DOHH2 (cell line): Measurements from ENCODE around the gene MSL2.

Experiments
- H3F3A ChIP-seq: fragments of 200-600 bp; sonication (generic), shearing (Covaris generic); 2 replicates; pipeline ENCODE4 v1.6.0; 2016; ENCODE audit warnings: antibody characterized with exemption, mild to moderate bottlenecking; ENCODE audit not compliant: control insufficient read depth, insufficient read depth
- H3K27ac ChIP-seq: fragments of 200-600 bp; sonication (generic); 2 replicates; pipeline ENCODE4 v1.5.1; 2014; ENCODE audit warnings: low read depth, mild to moderate bottlenecking, low read length, moderate library complexity
- H3K27me3 ChIP-seq: fragments of 200-600 bp; sonication (generic); 2 replicates; pipeline ENCODE4 v1.6.1; 2014; ENCODE audit warnings: mild to moderate bottlenecking, low read length, mixed read lengths; ENCODE audit not compliant: control insufficient read depth
- H3K36me3 ChIP-seq: fragments of 200-600 bp; sonication (generic); 2 replicates; pipeline ENCODE4 v1.6.1; 2014; ENCODE audit warnings: mild to moderate bottlenecking, low read length, moderate library complexity, mixed read lengths; ENCODE audit not compliant: control insufficient read depth
- H3K4me1 ChIP-seq: fragments of 200-600 bp; sonication (generic); 2 replicates; pipeline ENCODE4 v1.6.1; 2014; ENCODE audit warnings: mild to moderate bottlenecking, low read length, mixed read lengths; ENCODE audit not compliant: control insufficient read depth
- H3K4me2 ChIP-seq: fragments of 200-600 bp; sonication (generic); 2 replicates; pipeline ENCODE4 v1.6.0; 2014; ENCODE audit warnings: mild to moderate bottlenecking, low read length, moderate library complexity
- H3K4me3 ChIP-seq: fragments of 200-600 bp; sonication (generic); 2 replicates; pipeline ENCODE4 v1.5.1; 2014; ENCODE audit warnings: mild to moderate bottlenecking, low read length, mixed read lengths
- H3K79me2 ChIP-seq: fragments of 200-600 bp; sonication (generic); 2 replicates; pipeline ENCODE4 v1.6.1; 2014; ENCODE audit warnings: mild to moderate bottlenecking, low read length, mixed read lengths; ENCODE audit not compliant: control insufficient read depth
- H3K9me2 ChIP-seq: fragments of 200-600 bp; sonication (generic); replicated peaks from 2 replicates; pipeline ENCODE4 v1.6.1; 2014; ENCODE audit warnings: mild to moderate bottlenecking, low read length, mixed read lengths; ENCODE audit not compliant: control insufficient read depth
- H3K9me3 ChIP-seq: fragments of 200-600 bp; sonication (generic); 2 replicates; pipeline ENCODE4 v1.6.1; 2014; ENCODE audit warnings: antibody characterized with exemption, low read length, mixed read lengths; ENCODE audit not compliant: control insufficient read depth, insufficient read depth
- H4K20me1 ChIP-seq: fragments of 200-600 bp; sonication (generic); 2 replicates; pipeline ENCODE4 v1.6.0; 2014; ENCODE audit warnings: low read depth, mild to moderate bottlenecking, antibody characterized with exemption, low read length, moderate library complexity; ENCODE audit not compliant: control insufficient read depth, insufficient read depth
- CTCF ChIP-seq: fragments of 200-600 bp; sonication (generic); IDR thresholded peaks from one replicate; pipeline ENCODE4 v1.5.1; 2014; ENCODE audit warnings: antibody characterized with exemption, mild to moderate bottlenecking, low read depth, low read length; ENCODE audit not compliant: poor library complexity, severe bottlenecking
- EZH2phosphoT487 ChIP-seq: fragments of 200-600 bp; sonication (generic); IDR thresholded peaks from 2 replicates; pipeline ENCODE4 v1.6.1; 2017; ENCODE audit warnings: borderline replicate concordance, mild to moderate bottlenecking, antibody characterized with exemption, low read length, moderate library complexity, mixed read lengths

The MSL2 gene

GRCh38 chr3:136181741-136182140, 14.4 kb downstream of the MSL2 start:
- Histone ChIP-seq H4K20me1 (peaks cover 44% of the 10 kb centered on the region), H3K79me2 (peaks cover 99% of the 10 kb centered on the region), H3K27ac (no peak overlapping the region), H3K4me2 (no peak overlapping the region), H3K4me3 (no peak overlapping the region), H3K27me3 (no peaks in the 10 kb centered on the region), H3K9me2 (no peaks in the 10 kb centered on the region), H3K4me1 (peaks cover 41% of the 10 kb centered on the region), H3K36me3 (peaks cover 8% of the 10 kb centered on the region; the same call in 1 of the 2 replicates), H3F3A (peaks cover under 1% of the 10 kb centered on the region; the same call in 1 of the 2 replicates), H3K9me3 (no peaks in the 10 kb centered on the region)
- no peak for TF ChIP-seq EZH2phosphoT487
- no peak for TF ChIP-seq CTCF

GRCh38 chr3:136177876-136178275, 18.3 kb downstream of the MSL2 start:
- Histone ChIP-seq H3K4me3 (no peak overlapping the region), H3K4me2 (no peak overlapping the region), H3K4me1 (peaks cover 35% of the 10 kb centered on the region), H3K9me3 (no peaks in the 10 kb centered on the region), H4K20me1 (peaks cover 34% of the 10 kb centered on the region), H3K36me3 (0 out of 2 replicates have a peak, but pooled peaks cover 2% of the 10 kb centered on the region), H3K27me3 (no peaks in the 10 kb centered on the region), H3K79me2 (peaks cover 99% of the 10 kb centered on the region), H3K27ac (no peak overlapping the region), H3K9me2 (no peaks in the 10 kb centered on the region), H3F3A (no peaks in the 10 kb centered on the region)
- TF ChIP-seq CTCF (no peak), EZH2phosphoT487 (no peak)

GRCh38 chr3:136173939-136174490, 22.1 kb downstream of the MSL2 start:
- no peaks in the 10 kb centered on the region for H3K27me3 ChIP-seq
- H3K9me3 ChIP-seq, result no peaks in the 10 kb centered on the region
- H3K4me3 ChIP-seq, result no peak overlapping the region
- no peaks in the 10 kb centered on the region for H3K9me2 ChIP-seq
- no peaks in the 10 kb centered on the region for H3F3A ChIP-seq
- TF ChIP-seq CTCF (no peak), EZH2phosphoT487 (no peak)
- no peaks in the 10 kb centered on the region for H3K36me3 ChIP-seq
- peaks cover 25% of the 10 kb centered on the region; the same call in 1 of the 2 replicates for H3K4me1 ChIP-seq
- no peak overlapping the region for H3K4me2 ChIP-seq
- H3K27ac ChIP-seq, result no peak overlapping the region
- H3K79me2 ChIP-seq, result peaks cover 100% of the 10 kb centered on the region
- peaks cover 41% of the 10 kb centered on the region for H4K20me1 ChIP-seq
